HEK293 (cell line): ENCODE results near the gene MLF2.

Experiments
- CTCF ChIA-PET: fragments of 350-600 bp; formaldehyde crosslinking; extraction: SDS; loops from one replicate; lab custom pipeline; 2021; ENCODE audit warnings: antibody characterized with exemption; lab: Yijun Ruan, JAX
- POLR2A ChIA-PET: fragments of 300-600 bp; formaldehyde crosslinking; extraction: SDS; loops from one replicate; lab custom pipeline; 2020; ENCODE audit warnings: antibody characterized with exemption, inconsistent platforms; lab: Yijun Ruan, JAX
- H3K27ac ChIP-seq: fragments of 200-500 bp; sonication (Bioruptor generic); 2 replicates; pipeline ENCODE4 v1.5.1; 2014; ENCODE audit warnings: low read depth, low read length, control low read depth, inconsistent platforms; ENCODE audit errors: extremely low read depth
- H3K36me3 ChIP-seq, 2 experiments: fragments of 200-500 bp in 1 of 2; sonication (Bioruptor generic) in 1 of 2; 1 replicate in 1 of 2; 2 replicates in 1 of 2; pipeline ENCODE4 v1.5.1; 2014 to 2017; ENCODE audit warnings: inconsistent platforms in 2 of 2, low read length in 2 of 2; ENCODE audit not compliant: control insufficient read depth in 2 of 2, insufficient read depth in 1 of 2
- H3K4me1 ChIP-seq: fragments of 200-500 bp; sonication (Bioruptor generic); 2 replicates; pipeline ENCODE4 v1.5.1; 2014; ENCODE audit warnings: mild to moderate bottlenecking, low read length, inconsistent platforms; ENCODE audit not compliant: control insufficient read depth, insufficient read depth
- H3K4me3 ChIP-seq: 2 replicates; pipeline ENCODE4 v1.5.1; 2011; ENCODE audit warnings: low read depth, mild to moderate bottlenecking, control low read depth, low read length, moderate library complexity
- H3K9me3 ChIP-seq: fragments of 200-500 bp; sonication (Bioruptor generic); 2 replicates; pipeline ENCODE4 v1.5.1; 2014; ENCODE audit warnings: low read depth, low read length, inconsistent platforms; ENCODE audit not compliant: control insufficient read depth, insufficient read depth
- ATF2 ChIP-seq: fragments of 450-650 bp; formaldehyde crosslinking; IDR thresholded peaks from 2 replicates; pipeline ENCODE4 v1.5.1; 2016; ENCODE audit warnings: missing biosample characterization, missing genetic modification characterization, low read depth
- SCRT1 ChIP-seq: fragments of 450-650 bp; formaldehyde crosslinking; IDR thresholded peaks from 2 replicates; pipeline ENCODE4 v1.5.1; 2016; ENCODE audit warnings: missing biosample characterization, missing genetic modification characterization, borderline replicate concordance
- ZBTB11 ChIP-seq: fragments of 450-650 bp; formaldehyde crosslinking; conservative IDR thresholded peaks from 2 replicates; pipeline ENCODE4 v1.5.1; 2016; ENCODE audit warnings: low read depth, missing biosample characterization, missing genetic modification characterization
- ZBTB44 ChIP-seq: fragments of 450-650 bp; IDR thresholded peaks from 2 replicates; pipeline ENCODE4 v1.5.1; 2018; ENCODE audit warnings: missing biosample characterization, mild to moderate bottlenecking, missing genetic modification characterization
- ZFP41 ChIP-seq: fragments of 450-650 bp; formaldehyde crosslinking; IDR thresholded peaks from 2 replicates; pipeline ENCODE4 v1.5.1; 2016; ENCODE audit warnings: missing biosample characterization, missing genetic modification characterization, borderline replicate concordance
- ZNF26 ChIP-seq: fragments of 450-650 bp; formaldehyde crosslinking; IDR thresholded peaks from 2 replicates; pipeline ENCODE4 v1.5.1; 2016; ENCODE audit warnings: missing biosample characterization, missing genetic modification characterization
- ZNF274 ChIP-seq, 2 experiments: fragments of 200-500 bp in 1 of 2; fragments of 450-650 bp in 1 of 2; sonication (Bioruptor generic) in 1 of 2; formaldehyde crosslinking in 1 of 2; IDR thresholded peaks; 2 replicates each; pipeline versions ENCODE4 v1.5.1 to v1.6.1; 2014 to 2016; ENCODE audit warnings: borderline replicate concordance in 1 of 2, inconsistent platforms in 1 of 2, low read length in 1 of 2, missing biosample characterization in 1 of 2, missing genetic modification characterization in 1 of 2
- ZNF394 ChIP-seq: fragments of 450-650 bp; formaldehyde crosslinking; IDR thresholded peaks from 2 replicates; pipeline ENCODE4 v1.5.1; 2016; ENCODE audit warnings: missing biosample characterization, missing genetic modification characterization, mild to moderate bottlenecking, moderate library complexity, borderline replicate concordance
- ZNF398 ChIP-seq: fragments of 450-650 bp; formaldehyde crosslinking; IDR thresholded peaks from 2 replicates; pipeline ENCODE4 v1.5.1; 2017; ENCODE audit warnings: missing biosample characterization, missing genetic modification characterization
- ZNF529 ChIP-seq: fragments of 450-650 bp; formaldehyde crosslinking; IDR thresholded peaks from 2 replicates; pipeline ENCODE4 v1.5.1; 2017; ENCODE audit warnings: missing genetic modification characterization, missing biosample characterization; ENCODE audit not compliant: insufficient replicate concordance
- ZNF530 ChIP-seq: fragments of 450-650 bp; formaldehyde crosslinking; IDR thresholded peaks from 2 replicates; pipeline ENCODE4 v1.5.1; 2016; ENCODE audit warnings: low read depth, missing biosample characterization, missing genetic modification characterization
- ZNF548 ChIP-seq: fragments of 450-650 bp; formaldehyde crosslinking; IDR thresholded peaks from 2 replicates; pipeline ENCODE4 v1.5.1; 2016; ENCODE audit warnings: missing biosample characterization, missing genetic modification characterization
- ZNF596 ChIP-seq: fragments of 450-650 bp; IDR thresholded peaks from 2 replicates; pipeline ENCODE4 v1.5.0; 2018; ENCODE audit warnings: missing biosample characterization, mild to moderate bottlenecking, missing genetic modification characterization, moderate library complexity
- ZNF670 ChIP-seq: fragments of 450-650 bp; formaldehyde crosslinking; IDR thresholded peaks from 2 replicates; pipeline ENCODE4 v1.5.1; 2016; ENCODE audit warnings: missing biosample characterization, missing genetic modification characterization, low read depth
- ZNF76 ChIP-seq: fragments of 450-650 bp; formaldehyde crosslinking; IDR thresholded peaks from 2 replicates; pipeline ENCODE4; 2016; ENCODE audit warnings: low read depth, missing biosample characterization, missing genetic modification characterization, borderline replicate concordance
- ZNF830 ChIP-seq: fragments of 450-650 bp; IDR thresholded peaks from 2 replicates; pipeline ENCODE4 v1.5.0; 2018; ENCODE audit warnings: missing biosample characterization, missing genetic modification characterization, low read depth, mild to moderate bottlenecking, moderate library complexity

The MLF2 gene

GRCh38 chr12:6748761-6749160, 4.2 kb downstream of the MLF2 start:
- Histone ChIP-seq H3K4me1 (no peaks in the 10 kb centered on the region), H3K9me3 (no peaks in the 10 kb centered on the region), H3K36me3 (peaks cover 39 to 66% of the 10 kb centered on the region in 2 experiments), H3K4me3 (no peak overlapping the region), H3K27ac (no peak overlapping the region)
- no peak for TF ChIP-seq ZBTB44
- no peak for TF ChIP-seq ZNF394
- no peak for TF ChIP-seq ZNF76
- TF ChIP-seq ZNF529 (tag by site-specific recombination) = no peak
- TF ChIP-seq ZNF548 (tag by site-specific recombination) = no peak
- TF ChIP-seq ZNF26 (tag by site-specific recombination) = no peak
- TF ChIP-seq ZNF274 (IDR thresholded peaks at IDR 0.05; ENCODE audit: low read length) = no peak
- TF ChIP-seq ZNF274 (tag by site-specific recombination; IDR thresholded peaks at IDR 0.05; ENCODE audit: borderline replicate concordance) = no peak
- no peak for TF ChIP-seq ZNF830 (tag by site-specific recombination)
- no peak for TF ChIP-seq ZNF530 (tag by site-specific recombination)
- TF ChIP-seq ZFP41 (tag by site-specific recombination) = no peak
- TF ChIP-seq ZNF398 (tag by site-specific recombination) = no peak
- no peak for TF ChIP-seq SCRT1
- ChIA-PET POLR2A (interaction anchor here (1.2 kb wide), 1 partner anchor 72 kb away, joined by 3 read pairs; no protein-coding TSS in a partner anchor), CTCF (no interaction called here)

- ChIA-PET CTCF (interaction anchor here (1.0 kb wide), 1 partner anchor 184 kb away, joined by 5 read pairs; no protein-coding TSS in a partner anchor), POLR2A (interaction anchor here (0.7 to 1.0 kb wide), 3 partner anchors 18 to 48 kb away, joined by 3 to 4 read pairs (median 4); partner anchors contain the start of gene COPS7A)
- H3K27ac ChIP-seq = no peak overlapping the region
- H3K9me3 ChIP-seq = no peaks in the 10 kb centered on the region
- no peak for TF ChIP-seq ZBTB11
- no peak for TF ChIP-seq ZNF596 (tag by site-specific recombination)
- no peak for TF ChIP-seq ZNF670 (tag by site-specific recombination)
- no peak for TF ChIP-seq ATF2 (tag by site-specific recombination)
- H3K36me3 ChIP-seq = peaks cover 39 to 66% of the 10 kb centered on the region in 2 experiments
- no peak overlapping the region for H3K4me3 ChIP-seq
- no peaks in the 10 kb centered on the region for H3K4me1 ChIP-seq
Measured at GRCh38 chr12:6747216-6747615, 5.7 kb downstream of the MLF2 start.
